Measurements from ENCODE around the gene NMUR1. TPM values are rescaled to one million over a fixed set of nuclear protein-coding genes. Genes with fewer than 3 reads are reported as not detected.
"Not testable (repeated sequence)": the region's sequence is repeated elsewhere in the genome, so short reads cannot be mapped to it uniquely, and the experiment has no call there.

The NMUR1 gene, protein sequence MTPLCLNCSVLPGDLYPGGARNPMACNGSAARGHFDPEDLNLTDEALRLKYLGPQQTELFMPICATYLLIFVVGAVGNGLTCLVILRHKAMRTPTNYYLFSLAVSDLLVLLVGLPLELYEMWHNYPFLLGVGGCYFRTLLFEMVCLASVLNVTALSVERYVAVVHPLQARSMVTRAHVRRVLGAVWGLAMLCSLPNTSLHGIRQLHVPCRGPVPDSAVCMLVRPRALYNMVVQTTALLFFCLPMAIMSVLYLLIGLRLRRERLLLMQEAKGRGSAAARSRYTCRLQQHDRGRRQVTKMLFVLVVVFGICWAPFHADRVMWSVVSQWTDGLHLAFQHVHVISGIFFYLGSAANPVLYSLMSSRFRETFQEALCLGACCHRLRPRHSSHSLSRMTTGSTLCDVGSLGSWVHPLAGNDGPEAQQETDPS
- total RNA-seq (2014; rRNA removed; shearing (Covaris generic)): not detected in 2 replicates

DNA sequence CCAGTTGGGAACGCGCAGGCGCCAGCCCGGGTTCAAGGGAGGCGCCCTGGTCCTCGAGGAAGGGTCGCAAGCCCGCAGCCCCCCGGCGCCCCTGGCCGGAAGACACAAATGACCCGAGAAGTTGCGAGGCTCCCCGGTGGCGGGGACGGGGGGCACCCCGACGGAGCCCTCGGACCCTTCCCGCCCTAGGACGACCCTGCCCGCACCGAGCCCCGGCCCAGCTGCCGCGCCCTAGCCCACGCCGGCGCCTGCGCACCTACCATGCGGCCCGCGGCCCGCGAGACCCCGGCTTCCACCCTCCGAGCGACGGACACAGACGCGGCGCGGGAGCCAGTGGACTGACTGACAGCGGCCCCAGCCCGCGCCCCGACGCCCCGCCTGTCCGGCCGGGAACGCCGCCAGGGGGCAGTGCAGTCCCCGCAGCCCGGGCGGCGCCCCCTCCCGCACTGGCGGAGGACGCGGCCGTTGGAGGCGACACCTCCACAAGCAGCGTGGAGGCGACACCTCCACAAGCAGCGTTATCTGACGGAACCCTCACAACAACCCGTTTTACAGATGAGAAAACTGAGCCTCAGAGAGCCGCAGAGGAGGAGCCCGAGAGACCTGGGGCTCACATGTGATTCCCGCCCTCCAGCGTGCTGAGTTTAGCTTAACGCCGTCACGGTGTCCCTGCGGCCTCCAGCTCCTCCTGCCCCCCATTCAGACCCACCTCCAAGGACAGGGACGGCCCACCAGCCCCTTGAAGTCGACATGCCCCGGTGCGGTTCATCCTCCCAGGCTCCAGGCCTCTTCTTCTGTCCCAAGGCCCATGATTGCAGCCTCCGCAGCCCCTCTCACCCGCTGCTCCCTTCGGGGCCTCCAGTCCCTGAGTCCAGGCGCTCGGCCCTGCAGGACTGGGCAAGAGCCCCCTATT lies at the start of gene NMUR1:
Gene NMUR1, minus strand, starts transcription at position 347 of the 913 bp plus-strand sequence. Its CDS starts 84 bp downstream, at position 263.
- in situ Hi-C loops (cut with HindIII; ENCODE audit: low sequenced_read_pairs): no loop called here
- no peak for DNase-seq (ENCODE audit: low spot score)

DNA sequence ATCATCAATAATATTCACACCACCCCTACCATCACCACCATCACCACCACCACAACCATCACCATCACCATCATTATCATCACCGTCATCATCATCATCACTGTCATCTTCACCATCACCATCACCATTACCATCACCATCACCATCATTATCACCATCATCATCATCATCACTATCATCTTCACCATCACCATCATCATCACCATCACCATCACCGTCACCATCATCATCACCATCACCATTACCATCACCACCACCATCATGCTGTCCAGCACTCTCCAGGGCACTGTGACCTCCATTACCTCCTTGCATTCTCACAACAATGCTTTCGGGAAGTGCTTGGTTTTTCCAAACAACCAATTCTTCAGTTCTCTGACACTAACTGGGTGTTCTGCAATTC lies 49.3 kb upstream of the NMUR1 start:
- in situ Hi-C loops (cut with HindIII; ENCODE audit: low sequenced_read_pairs): no loop called here
- no peak for DNase-seq (ENCODE audit: low spot score)

DNA sequence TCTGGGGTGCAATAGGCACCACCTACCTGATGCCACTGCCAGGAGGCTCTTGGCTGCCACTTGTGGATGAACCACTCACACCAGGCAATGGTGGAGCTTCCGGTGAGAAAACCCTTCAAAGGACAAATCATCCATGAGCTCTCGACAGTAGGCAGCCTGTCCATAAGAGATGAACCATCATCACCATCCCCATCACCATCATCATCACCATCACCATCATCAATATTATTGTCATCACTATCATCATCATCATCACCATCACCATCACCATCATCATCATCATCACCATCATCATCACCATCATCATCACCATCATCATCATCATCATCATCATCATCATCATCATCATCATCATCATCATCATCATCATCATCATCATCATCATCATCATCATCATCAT lies 48.4 kb upstream of the NMUR1 start:
- in situ Hi-C loops (cut with HindIII; ENCODE audit: low sequenced_read_pairs); DNase-seq (ENCODE audit: low spot score): not testable (repeated sequence)

DNA sequence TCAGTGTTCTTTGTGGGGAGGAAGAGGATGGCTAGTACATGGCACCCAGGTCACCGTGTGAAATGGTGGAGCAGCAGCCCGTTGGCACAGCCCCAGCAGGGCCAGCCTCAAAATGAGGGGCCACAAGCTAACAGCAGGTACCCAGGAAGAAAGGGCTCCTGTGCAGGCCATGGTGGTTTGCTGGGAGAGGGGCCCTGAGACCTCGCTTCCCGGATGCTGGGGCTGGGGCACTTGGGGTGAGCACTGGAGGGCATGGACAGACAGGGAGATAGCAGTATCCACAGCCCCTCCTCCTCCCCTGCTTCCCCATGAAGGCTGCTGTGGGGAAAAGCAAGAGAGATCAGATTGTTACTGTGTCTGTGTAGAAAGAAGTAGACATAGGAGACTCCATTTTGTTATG lies 46.2 kb upstream of the NMUR1 start:
- in situ Hi-C loops (cut with HindIII; ENCODE audit: low sequenced_read_pairs): no loop called here
- DNase-seq (ENCODE audit: low spot score): no peak

DNA sequence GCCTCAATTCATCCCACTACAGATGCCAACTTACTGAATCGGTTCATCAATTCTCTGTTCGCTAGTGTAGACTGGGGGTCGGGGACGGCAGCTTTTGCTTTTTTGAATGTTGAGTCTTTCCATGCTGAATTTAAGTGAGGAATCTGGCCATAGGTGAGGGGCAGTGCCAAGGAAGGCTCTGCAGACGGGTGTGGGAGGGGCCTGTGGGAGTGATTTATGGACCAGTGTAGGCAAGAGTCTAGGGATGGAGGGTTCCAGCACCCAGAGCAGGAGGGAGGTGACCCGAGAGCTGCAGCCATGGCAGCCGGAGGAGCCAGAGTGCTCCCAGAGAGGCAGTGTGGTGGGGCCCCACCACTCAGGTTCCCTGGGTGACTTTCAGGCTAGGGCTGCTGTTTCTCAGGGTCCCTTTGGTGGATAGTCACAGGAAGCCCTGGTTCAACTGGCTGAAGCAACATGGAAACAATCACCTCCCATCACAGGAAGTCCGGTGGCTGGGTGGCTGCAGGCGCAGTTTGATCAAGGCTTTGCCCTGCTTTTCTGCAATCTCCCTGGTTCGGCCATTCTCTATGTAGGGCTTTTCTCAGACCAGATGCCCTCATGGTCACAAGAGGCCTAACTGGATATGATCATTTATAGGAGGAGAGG lies 45.5 kb upstream of the NMUR1 start:
- DNase-seq (ENCODE audit: low spot score): no peak
- in situ Hi-C loops (cut with HindIII; ENCODE audit: low sequenced_read_pairs): no loop called here

DNA sequence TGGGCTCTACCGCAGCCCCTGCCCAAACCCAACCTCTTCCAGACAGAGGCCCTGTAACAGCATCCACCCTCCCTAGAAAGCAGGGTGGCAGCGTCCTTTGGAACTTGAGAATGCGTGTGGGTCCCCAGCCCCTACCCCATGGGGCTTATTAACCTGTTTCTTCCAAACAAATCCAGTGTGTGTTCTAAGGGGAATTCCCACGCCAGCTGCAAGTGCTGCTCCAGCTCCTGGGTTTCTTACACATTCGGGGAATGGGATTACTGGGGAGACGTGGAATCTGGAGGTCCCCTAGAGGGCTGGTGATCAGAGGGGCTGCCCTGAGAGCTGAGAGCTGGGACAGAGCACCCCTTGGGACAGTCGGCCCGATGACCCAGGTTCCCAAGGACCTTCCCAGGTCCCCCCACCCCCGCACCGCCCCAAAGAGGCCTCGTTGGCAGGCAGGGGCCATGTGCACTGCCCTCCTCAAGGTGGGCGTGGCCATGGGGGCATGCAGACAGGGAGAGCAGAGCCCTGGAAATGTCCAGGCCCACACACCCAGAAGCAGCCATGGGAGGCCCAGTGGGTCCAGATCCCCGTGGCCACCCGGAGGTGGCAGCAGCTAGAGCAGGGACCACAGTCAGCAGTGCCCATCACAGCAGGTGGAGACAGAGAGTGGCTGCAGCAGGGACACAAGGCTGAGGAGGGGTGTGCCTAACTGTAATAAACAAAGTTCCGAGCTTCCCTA lies 43.6 kb upstream of the NMUR1 start:
- DNase-seq (ENCODE audit: low spot score): no peak

DNA sequence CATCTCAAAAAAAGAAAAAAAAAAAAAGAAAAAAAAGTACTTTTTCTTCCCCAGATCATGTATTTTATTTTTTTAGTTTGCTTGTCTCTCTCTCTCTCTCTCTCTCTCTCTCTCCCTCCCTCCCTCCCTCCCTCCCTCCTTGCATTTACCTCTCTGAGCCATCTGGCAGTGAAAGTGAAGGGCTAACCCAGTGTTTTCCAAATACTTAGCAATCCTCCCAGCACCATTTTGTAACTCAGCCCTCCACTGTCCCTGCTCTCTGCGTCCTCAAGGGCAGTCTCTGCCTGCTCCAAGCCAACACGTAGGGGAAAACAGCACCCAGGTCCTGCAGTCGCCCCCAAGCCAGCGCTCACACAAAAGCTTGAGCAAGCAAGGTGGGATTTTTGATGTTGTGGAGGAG lies 42.9 kb upstream of the NMUR1 start:
- in situ Hi-C loops (cut with HindIII; ENCODE audit: low sequenced_read_pairs): no loop called here

More for the DNA sequence above, 43.6 kb upstream of the NMUR1 start:
- in situ Hi-C loops (cut with HindIII; ENCODE audit: low sequenced_read_pairs): no loop called here

DNA sequence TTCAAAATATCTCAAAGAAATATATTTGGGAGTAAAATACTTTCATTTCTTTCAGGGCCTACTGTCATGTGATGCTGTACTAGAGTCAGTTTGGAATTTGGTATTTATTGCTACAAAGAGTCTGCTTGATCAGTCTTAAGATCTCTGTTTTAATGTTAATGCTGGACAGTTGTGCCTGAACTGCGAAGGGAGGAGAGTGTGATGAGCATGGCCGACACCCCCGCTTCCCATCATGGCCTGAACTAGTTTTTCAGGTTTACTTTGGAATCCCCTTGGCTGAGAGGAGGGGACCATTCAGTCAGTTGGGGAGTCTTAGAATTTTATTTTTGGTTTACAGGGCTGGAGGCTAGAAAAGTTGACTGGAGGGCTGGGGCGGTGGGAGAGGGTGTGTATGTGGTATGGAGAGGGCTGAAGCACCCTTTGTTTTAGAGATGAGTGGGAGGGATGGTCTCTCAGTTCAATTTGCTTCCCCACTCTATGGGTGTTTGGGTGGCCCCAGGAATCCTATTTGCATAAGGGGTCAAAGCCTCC lies 41.5 kb upstream of the NMUR1 start:
- in situ Hi-C loops (cut with HindIII; ENCODE audit: low sequenced_read_pairs): no loop called here
- no peak for DNase-seq (ENCODE audit: low spot score)

More for the DNA sequence above, 42.9 kb upstream of the NMUR1 start:
- DNase-seq (ENCODE audit: low spot score): no peak

DNA sequence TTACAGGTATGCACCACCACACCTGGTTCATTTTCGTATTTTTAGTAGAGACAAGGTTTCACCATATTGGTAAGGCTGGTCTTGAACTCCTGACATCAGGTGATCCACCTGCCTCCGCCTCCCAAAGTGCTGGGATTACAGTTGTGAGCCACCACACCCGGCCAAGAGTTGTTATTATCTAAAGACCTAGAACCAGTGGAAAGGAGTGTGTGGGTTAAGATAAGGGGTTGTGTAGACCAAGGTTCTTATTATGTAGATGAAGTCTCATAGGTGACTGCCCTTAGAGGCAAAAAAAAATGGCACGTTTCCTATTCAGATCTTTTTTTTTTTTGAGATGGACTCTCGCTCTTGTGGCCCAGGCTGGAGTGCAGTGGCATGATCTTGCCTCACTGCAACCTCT lies 40.7 kb upstream of the NMUR1 start:
- DNase-seq (ENCODE audit: low spot score); in situ Hi-C loops (cut with HindIII; ENCODE audit: low sequenced_read_pairs): not testable (repeated sequence)

DNA sequence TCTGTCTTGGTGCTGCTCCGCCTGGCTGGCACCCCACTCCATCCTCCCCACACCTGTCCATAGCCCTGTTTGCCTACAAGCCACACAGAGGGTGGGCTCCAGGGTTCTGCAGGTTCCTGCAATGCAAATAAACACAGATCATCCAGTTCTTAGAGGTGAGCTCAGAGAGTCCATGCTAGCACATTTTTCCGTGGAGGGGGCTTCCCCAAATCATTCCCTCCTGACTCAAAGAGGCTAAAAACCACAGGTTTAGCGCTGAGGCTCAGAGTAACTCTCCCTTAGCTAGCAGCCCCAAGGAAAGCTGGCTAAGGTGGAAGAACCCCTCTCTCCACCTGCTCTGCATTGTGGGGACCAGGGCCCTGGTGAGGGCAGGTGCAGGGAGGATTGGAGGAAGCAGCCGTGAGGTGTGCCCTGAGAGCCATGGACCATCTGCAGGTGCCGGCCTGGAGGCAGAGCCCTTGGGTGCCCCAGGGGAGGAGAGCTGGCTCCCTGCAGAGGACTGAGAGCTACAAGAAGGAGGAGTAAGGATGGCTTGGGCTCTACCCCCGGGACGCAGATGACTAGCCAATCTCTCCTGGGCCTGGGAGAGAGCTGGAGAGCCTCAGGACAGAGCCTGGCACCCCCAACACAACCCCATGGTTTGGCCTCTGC lies 38.7 kb upstream of the NMUR1 start:
- DNase-seq (ENCODE audit: low spot score): no peak
- in situ Hi-C loops (cut with HindIII; ENCODE audit: low sequenced_read_pairs): no loop called here

DNA sequence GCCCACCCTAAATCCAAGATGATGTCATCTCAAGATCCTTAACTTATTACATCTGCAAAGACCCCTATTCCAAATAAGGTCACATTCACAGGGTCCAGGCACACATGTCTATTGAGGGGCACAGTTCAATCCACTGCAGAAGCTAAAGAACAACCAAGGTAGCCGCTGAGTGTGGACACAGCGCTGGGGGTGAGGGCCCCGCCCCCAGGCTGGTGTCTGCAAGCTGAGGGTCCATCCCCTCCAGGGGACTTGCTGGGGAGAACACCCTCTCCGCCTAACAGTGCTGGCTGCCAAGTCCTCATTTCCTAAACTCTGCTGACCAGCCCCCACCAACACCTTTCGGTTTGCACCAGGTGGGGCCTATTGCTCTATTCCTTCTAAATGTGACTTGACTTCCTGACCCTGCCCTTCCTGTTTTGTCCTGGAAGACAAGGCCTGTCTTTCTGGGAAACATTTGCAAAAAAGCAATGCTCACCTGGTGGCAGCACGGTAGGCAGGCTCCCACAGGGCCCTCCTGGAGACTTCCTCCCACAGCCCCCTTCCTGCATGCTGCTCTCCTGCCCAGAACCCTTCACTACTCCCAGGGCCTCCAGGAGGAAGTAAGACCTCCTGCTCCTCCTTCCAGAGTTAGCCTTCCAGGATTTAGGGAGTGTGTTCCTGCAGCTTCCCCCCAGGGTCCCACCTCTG lies 38.0 kb upstream of the NMUR1 start:
- in situ Hi-C loops (cut with HindIII; ENCODE audit: low sequenced_read_pairs): no loop called here
- no peak for DNase-seq (ENCODE audit: low spot score)

DNA sequence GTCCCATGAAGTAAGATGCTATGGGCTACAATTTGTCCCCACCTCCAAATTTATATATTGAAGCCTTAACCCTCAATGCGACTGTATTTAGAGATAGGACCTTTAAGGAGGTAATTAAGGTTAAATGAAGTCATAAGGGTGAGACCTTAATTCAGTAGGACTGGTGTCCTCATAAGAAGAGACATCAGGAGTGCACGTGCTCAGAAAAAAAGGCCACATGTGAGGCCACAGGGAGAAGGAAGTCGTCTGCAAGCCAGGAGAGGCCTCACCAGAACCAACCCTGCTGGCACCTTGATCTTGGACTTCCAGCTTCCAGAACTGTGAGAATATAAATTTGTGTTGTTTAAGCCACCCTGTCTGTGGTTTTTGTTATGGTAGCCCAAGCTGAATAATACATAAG lies 36.9 kb upstream of the NMUR1 start:
- in situ Hi-C loops (cut with HindIII; ENCODE audit: low sequenced_read_pairs): no loop called here
- DNase-seq (ENCODE audit: low spot score): no peak

DNA sequence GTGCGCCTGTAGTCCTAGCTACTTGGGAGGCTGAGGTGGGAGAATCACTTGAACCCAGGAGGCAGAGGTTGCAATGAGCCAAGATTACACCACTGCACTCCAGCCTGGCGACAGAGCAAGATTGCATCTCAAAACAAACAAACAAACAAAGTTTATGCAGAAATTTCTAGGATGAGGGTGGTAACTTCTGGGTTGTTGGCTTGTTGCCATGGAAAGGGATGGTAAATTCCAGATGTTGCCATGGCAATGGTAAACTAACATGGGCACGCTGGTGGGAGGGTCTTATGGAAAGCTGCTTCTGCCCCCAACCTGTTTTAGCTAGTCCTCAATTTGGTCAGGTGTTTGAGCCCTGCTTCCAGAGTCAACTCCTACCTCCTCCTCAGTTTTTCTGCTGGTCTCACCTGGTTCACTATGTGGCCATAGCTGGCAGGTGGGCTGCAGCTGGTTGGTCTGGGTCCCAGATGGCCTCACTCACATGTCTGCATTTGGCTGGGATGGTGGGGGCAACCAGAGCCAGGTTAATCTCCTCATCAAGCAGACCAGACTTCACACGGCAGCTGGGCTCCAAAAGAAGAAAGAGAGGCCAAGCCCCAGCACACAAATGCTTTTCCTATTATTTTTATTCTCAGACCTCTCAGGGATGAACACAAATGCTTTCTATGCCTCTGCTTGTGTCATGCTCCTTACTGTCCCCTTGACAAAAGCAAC lies 35.8 kb upstream of the NMUR1 start:
- in situ Hi-C loops (cut with HindIII; ENCODE audit: low sequenced_read_pairs): no loop called here
- no peak for DNase-seq (ENCODE audit: low spot score)

DNA sequence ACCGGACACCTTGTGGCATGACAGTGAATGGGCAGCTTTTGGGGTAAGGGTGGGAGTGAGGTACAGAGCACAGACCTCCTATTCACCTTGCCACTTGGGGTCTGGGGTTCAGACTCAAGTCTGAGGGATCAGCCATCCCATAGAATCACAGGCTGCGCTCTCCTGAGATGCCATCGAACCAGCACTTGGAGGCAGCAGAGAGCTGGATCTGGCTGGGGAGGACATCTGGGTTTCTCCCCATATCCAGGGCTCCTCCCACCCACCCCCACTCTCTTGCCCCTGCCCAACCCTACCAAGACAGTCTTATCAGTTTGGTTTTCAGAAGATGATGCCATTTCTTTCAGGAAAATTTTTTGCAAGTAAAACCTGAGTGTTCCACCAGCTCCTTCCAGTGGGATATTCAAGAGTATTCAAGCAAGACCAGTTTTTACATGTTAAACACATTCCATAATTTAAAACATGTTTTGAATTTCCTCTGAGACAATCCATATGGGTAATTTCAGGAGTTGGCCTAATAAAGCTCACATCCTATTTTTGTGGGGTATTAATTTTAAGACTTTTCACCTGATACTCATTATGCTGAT lies 33.2 kb upstream of the NMUR1 start:
- DNase-seq (ENCODE audit: low spot score): peak; percentile 76
- in situ Hi-C loops (cut with HindIII; ENCODE audit: low sequenced_read_pairs): no loop called here

DNA sequence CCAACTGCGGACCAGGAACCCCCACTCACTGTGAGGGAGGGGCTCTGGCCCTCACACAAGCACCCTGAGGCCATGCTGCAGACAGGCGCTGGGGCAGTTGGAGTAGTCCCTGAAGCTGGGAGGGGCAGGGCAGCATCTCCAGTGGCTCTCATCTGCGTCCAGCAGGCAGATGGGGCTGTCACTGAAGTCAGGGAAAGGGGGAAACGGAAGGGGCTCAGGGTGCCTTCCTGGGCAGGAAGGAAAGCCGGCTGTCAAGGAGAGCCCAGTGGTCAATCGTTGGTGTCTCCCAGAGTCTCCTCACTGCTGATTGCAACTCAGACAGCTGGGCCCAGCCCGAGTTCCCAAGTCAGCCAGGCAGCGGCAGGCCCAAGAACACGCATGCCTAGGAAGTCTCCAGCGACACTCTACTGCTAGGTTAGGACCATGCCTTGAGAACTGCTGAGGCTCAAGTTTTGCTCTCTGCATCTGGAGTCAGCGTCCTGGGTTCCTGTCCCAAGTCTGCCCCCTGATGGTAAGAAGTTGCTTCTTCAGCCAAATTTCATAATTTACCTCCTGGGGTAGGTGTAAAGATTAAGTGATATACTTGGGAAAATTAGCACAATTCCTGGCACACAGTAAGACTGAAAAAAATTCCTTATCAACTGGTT lies 27.4 kb upstream of the NMUR1 start:
- peak; percentile 65 for DNase-seq (ENCODE audit: low spot score)
- in situ Hi-C loops (cut with HindIII; ENCODE audit: low sequenced_read_pairs): no loop called here

DNA sequence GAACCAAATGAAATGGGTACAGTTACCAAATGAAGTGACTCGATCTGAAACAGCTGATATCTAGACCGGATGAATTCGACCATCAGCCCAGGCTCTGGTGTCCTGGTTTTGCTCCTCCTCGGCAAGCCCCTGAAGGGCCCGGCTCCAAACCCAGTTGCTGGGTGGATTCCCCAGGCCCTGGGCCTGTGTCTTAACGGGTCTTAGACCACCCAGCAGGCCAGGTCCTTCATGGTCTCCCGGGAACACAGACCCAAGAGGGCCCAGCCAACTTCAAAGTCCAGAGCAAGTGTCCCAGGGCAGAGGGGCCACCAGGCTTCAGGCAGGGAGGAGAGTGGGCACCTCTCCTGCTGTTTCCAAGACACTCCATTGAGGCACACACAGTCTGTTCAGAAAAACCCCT lies 26.7 kb upstream of the NMUR1 start:
- in situ Hi-C loops (cut with HindIII; ENCODE audit: low sequenced_read_pairs): no loop called here
- no peak for DNase-seq (ENCODE audit: low spot score)

All from G401 (cell line).